ENCODE measurements around the gene IPP.
"Not testable (repeated sequence)": the region's sequence is repeated elsewhere in the genome, so short reads cannot be mapped to it uniquely, and the experiment has no call there.

IPP gene

DNA sequence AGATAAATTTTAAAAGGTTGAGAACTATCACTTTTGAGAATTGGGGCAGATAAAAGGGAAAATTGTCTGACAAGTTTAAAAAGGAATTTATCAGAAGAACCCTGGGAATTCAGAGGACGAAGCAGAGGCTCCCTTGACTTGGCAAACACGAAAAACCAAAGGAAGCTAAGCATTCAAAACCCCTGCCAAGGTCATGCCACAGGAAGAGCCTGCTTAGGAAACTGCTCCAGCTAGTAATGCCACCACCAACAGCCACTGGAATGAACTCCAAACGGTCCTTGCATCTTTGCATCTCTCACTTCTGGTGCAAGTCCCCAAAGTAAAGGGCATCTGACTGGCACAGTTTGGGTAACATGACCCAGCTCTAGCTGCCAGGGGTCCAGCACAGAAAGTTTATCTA, 71.3 kb downstream of the IPP start:
- DNase-seq, result no peak

DNA sequence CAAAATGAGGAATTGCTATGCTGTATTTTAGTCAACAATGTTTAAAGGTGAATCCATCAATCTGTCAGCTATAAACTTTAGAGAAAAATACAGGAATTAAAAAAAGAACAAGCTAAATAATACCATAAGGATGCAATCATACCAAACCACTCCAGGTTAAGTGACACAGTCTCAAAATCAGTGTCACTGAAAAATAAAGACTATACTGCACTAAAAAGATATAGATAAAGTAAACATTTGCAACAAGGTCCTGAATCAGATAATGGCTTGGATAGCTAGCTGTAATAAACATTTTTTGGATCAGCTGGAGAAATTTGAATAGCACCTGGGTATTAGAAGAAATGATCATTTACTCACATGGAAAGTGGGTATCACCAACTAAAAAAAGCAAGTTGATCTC, 72.0 kb downstream of the IPP start:
- DNase-seq, result no peak

DNA sequence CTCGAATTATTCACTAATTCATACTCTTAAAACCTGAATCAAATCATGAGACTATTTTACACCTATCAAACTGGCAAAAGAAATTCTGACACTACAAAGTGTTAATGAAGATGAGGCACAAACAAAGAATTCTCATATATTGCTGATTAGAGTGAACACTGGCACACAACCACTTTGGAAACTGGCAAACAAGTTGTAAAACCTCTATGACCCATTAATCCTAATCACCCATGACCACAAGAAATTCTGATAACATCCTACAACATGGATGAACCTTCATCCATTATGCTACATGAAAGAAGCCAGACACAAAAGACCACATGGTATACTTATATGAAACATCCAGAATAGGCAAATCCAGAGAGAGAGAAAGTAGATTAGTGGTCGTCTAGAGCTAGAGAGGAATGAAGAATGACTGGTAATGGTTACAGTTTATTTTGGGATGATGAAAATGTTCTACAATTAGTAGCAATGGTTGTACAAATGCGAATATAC, 72.7 kb downstream of the IPP start:
- DNase-seq, result no peak

DNA sequence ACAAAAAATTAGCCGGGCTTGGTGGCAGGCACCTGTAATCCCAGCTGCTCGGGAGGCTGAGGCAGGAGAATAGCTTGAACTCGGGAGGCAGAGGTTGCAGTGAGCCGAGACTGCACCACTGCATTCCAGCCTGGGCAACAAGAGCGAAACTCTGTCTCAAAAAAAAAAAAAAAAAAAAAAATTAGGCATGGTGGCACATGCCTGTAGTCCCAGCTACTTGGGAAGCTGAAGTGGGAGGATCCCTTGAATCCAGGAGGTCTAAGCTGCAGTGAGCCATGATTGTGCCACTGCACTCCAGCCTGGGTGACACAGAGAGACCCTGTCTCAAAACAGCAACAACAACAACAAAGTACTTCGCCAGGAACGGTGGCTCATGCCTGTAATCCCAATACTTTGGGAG, 73.9 kb downstream of the IPP start:
- not testable (repeated sequence) for DNase-seq

DNA sequence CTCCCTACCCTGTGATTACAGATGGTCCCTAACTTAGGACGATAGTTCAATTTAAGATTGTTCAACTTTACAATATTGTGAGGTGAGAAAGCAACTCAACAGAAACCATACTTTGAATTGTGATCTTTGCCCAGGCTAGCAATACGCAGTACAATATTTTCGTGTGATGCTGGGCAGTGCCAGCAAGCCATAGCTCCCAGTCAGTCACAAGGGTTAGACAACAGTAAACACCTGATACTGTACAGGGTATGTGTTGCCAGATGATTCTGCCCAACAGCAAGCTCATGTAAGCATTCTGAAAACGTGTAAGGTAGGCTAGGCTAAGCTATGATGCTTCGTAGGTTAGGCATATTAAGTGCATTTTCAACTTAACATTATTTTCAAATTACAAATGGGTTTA, 76.0 kb downstream of the IPP start:
- DNase-seq, result no peak

DNA sequence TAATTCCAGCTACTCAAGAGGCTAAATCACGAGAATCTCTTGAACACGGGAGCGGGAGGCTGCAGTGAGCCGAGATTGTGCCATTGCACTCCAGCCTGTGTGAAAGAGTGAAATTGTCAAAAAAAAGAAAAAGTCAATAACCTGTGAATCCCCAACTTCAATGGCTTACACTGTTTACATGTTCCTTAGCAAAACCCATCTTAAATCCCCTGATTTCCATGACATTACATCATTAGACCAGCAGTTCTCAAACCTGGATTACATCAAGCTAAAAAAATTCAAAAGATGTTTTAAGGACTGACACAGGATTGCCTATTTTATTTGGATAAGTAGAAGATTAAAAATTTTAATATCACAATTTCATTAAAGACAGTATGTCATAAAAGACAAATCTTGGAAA, 76.5 kb downstream of the IPP start:
- no peak for DNase-seq

DNA sequence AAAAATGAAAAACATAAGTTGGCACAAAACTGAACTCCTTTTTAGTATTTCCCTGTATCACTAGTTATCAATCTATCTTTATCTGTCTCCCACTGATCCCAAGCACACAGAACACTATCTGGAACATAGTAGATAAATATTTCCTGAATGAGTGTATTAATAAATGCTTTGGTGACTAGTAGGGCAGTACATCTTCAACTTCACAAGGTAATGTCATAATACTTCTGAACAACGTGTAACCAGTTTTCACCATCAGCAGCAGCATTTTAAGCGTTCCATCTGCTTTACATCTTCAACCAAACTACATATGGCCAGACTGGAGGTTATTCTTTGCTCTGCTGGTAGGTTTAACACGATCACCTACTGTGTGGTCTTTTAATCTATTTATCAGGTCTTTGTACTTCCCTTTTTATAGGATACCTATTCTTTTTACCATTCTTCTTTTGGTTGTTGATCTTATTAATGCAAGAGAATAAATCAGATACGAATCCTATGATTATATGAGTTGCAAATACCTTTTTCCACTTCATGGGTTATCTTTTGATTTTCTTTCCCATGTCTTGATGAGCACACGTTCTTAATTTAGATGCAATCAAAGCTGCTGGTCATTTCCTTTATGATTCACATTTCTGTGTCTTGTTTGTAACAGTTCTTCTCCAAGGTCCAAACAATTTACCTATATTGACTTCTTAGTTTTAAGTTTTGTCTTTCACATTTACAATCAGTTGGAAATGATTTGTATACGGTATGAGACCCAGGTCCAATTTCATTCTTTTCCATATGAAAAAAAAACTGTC, 80.4 kb downstream of the IPP start:
- no peak for DNase-seq

DNA sequence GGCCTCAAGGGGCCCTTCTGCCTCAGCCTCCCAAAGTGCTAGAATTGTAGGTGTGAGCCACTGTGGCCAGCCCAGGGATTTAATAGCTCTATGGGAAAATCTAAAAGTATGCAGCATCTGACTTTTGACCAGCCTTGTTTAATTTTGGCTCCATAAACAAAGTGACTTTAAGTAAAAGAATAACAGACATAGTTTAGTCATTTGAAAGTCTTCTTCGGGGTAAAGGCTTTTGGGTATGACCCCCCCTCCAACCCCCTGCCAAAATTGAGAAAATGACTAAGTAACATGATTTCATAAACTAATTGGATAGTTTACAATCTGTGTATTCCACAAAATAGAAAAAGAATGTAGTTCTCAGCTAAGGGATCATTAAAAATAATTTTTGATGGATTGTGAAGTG, 81.1 kb downstream of the IPP start:
- DNase-seq, result no peak

DNA sequence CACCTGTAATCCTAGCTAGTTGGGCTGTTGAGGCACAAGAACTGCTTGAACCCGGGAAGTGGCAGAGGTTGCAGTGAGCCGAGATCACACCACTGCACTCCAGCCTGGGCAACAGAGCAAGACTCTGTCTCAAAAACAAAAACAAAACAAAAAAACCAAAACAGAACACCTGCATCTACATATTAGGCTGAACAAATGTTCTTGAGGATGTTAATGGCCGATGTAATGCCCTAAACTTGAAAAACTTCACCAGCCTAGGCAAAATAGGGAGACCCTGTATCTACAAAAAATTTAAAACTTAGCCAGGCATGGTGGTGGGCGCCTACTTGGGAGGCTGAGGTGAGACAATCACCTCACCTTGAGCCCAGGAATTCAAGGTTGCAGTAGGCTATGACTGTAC, 81.9 kb downstream of the IPP start:
- DNase-seq, result no peak

DNA sequence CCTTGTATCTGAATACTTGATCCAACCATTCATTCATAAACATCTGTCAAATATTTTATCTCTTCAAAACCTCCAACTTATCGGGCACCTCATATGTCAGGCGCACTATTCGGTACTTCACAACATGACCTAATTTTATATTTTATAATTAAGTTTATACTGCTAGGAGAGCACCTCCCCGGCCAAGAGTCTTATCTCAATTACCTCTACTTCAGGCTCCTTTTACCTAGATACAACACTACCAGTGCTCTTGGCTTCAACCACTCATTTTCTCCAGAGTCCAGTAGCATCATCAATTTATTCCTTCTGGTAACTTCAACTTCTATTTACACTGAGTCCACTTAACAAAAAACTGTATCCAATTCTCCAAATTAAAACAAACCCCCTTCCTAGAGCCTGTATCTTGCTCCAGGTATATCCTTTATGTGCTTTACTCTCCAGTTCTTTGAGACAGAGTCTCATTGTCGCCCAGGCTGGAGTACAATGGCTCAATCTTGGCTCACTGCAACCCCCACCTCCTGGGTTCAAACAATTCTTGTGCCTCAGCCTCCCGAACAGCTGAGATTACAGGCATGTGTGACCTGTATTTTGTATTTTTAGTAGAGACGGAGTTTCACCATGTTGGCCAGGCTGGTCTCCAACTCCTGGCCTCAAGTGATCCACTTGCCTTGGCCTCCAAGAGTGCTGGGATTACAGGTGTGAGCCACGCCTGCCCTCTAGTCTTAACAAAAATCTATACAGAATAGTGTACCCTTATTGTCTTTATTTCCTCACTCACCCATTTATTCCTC, 82.9 kb downstream of the IPP start:
- DNase-seq, result no peak

DNA sequence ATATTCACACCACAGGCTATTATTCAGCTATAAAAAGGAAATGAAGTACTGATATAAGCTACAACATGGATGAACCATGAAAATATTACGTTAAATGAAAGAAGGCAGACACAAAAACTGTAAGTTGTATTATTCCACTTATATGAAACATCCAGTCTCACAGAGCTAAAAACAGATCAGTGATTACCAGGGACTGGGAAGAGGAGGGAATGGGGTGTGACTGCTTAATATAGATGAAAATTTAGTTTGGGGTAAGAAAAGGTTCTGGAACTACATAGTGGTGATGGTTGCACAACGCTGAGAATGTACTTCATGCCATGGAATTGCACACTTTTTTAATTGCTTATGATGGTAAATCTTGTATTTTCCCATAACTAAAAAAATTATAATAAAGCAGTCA, 83.6 kb downstream of the IPP start:
- DNase-seq, result no peak

DNA sequence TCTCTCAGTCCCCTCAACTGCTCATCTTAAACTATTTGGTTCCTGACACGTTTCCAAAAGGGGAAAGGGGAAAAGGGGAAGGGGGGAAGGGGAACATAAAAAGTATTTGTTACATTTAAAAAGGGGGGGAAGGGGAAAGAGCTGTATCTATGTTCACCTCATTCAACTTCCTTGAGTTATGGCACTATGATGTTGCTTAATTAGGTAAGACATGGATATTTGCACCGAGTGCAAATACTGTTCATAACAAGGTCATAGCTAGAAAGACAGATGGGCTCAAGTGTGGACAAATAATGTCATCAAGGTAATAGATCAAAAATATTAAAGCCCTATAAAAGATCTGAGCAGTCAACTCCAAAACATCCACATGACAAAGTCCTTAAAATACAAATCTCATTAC, 90.1 kb downstream of the IPP start:
- DNase-seq, result no peak

DNA sequence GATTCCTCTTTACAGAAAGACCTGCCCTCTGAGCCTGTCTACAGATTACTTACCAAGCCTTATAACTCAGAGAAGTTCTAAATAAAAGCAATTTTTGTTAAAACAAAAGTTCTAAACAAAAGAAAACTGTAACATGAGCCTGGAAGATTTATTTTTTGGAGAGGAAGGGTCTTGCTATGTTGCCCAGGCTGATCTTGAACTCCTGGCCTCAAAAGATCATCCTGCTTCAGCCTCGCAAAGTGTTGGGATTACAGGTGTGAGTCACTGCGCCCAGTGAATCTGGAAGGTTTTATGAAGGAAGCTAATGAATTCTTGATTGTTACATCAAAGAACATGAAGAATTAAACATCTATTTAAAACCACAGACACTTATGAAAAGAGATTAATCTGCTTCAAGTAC, 91.2 kb downstream of the IPP start:
- no peak for DNase-seq

DNA sequence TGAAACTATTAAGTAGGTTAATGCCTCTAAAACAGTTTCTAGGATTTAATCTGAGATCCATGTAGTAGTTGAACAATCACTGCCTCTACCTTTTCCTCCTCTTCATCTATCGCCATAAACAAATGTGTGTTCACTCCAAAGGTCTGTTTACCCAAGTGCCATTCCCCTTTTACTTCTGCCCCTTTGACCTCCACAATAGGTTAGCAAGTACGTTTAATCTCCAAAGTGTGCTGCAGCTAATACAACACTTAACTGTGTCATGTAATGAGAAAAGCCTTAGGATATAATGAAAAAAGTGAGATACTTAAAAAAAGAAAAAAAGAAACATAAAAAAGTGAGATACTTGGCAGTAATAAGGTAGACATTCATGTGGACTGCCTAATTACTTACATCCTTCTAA, 92.3 kb downstream of the IPP start:
- DNase-seq, result no peak

DNA sequence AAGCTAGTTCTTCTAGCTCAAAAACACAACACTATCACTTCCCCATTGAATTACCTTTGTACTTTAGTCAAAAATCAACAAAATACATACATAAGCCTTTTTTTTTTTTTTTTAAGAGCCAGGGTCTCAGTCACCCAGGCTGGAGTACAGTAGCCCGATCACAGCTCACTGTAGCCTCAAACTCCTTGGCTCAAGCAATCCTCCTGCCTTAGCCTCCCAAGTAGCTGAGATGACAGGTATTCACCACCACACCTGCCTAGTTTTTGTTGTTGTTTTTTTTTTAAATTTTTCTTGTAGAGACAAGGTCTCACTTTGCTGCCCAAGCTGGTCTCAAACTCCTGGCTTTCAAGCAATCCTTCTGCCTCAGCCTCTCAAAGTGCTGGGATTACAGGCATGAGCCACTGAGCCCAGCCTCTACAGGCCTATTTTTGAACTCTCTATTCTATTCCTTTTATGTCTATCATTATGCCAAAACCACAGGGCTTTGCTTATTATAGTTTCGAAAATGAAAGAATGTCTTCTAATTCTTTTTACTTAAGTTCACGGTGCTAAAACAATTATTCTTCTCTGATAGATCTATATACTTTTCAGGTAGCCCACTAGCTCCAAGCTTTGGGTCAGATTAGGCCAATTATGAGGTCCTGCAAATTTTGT, 93.8 kb downstream of the IPP start:
- no peak for DNase-seq

DNA sequence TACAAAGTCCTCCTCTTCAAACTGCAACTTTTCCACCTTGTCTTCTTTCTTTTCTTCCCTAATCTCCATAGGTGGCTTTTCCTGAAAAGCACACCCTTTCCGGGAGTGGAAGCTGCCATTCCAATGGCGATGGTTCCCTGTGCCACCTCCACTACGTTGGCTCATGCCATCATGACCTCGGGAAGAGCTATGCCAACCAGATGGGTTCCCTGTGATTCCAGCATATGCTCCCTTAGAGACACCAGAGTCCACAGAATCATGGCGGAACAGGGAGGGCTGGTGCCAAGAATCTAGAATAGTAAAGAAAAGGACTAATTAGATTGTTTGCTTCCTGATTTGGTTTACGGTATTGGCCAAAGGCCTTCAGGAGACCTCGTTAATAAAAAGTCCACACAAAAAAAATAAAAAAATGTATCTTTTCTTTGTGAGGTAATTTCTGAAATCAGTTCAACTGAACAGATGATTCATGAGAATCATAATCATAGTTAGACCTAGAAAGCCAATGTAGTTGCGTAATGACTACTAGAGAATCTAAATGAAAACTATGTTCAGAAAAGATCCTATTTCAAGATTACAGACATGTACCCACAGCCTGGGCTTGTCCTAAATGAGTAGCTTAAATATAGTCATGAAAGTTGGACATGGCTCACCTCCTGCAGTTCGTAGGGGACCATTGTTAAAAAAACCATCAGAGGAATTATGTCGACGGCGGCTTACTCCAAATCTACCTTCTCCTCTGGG, 95.7 kb downstream of the IPP start:
- DNase-seq, result no peak

Measured in activated CD4-positive, alpha-beta T cell treated with anti-CD3 and anti-CD28 coated beads for 1 hour (primary cell).